ENCODE measurements around the gene NABP1.

Gene NABP1

DNA sequence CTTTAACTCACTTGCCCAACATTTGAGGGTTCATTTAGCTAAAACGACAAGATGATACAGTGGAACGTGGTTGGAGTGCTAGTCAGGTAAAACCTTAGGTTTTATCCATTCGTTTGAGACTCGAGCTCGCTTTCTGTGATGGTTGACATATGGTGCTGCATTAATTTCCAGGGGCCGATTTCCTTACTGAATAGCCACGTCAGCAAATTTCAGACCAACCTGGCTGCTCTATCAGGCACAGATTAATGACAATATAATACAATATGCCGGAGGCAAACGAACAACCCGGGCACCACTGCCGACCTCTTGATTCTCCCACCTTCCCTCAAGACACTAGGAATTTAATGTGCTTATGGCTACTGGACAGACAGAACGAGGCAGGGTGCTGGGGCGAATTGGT is 42.0 kb downstream of the NABP1 start:
- CTCF ChIA-PET, result interaction anchor here (1.4 kb wide), 2 partner anchors 39 to 181 kb away, joined by 3 read pairs; no protein-coding TSS in a partner anchor
- H3K4me3 ChIP-seq (ENCODE audit: low read depth, low read length), result no peak overlapping the region
- TF ChIP-seq, protein P1, sequence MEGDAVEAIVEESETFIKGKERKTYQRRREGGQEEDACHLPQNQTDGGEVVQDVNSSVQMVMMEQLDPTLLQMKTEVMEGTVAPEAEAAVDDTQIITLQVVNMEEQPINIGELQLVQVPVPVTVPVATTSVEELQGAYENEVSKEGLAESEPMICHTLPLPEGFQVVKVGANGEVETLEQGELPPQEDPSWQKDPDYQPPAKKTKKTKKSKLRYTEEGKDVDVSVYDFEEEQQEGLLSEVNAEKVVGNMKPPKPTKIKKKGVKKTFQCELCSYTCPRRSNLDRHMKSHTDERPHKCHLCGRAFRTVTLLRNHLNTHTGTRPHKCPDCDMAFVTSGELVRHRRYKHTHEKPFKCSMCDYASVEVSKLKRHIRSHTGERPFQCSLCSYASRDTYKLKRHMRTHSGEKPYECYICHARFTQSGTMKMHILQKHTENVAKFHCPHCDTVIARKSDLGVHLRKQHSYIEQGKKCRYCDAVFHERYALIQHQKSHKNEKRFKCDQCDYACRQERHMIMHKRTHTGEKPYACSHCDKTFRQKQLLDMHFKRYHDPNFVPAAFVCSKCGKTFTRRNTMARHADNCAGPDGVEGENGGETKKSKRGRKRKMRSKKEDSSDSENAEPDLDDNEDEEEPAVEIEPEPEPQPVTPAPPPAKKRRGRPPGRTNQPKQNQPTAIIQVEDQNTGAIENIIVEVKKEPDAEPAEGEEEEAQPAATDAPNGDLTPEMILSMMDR (IDR thresholded peaks at IDR 0.05; ENCODE audit: insufficient read depth, low read length, missing control alignments), result no peak
- DNase-seq (ENCODE audit: low read depth, low spot score), result no peak
- POLR2A ChIA-PET, result no interaction called here

DNA sequence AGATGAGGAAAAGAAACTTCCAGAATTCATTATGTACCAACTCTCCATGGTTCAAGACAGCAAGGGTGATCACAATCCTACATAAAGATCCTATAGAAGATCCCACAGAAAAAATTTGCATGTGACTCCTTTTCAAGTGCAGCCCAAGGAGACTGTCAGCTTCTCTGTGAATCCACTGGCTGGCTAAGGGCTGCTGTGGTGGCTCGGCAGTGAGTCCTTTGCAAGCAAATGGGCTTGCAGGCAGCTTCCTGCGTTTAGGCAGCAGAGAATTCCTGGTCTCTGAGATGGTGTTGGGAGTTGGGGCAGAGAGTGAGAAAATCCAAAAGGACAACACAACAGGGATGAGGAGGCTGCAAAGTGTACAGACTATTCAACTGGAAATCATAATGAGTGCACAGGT is 43.4 kb downstream of the NABP1 start:
- no peak overlapping the region for H3K4me3 ChIP-seq (ENCODE audit: low read depth, low read length)
- ChIA-PET CTCF (interaction anchor here (1.2 to 1.5 kb wide), 2 partner anchors 10 to 16 kb away, joined by 4 to 5 read pairs; no protein-coding TSS in a partner anchor), POLR2A (no interaction called here)
- TF ChIP-seq, protein P1 (IDR thresholded peaks at IDR 0.05; ENCODE audit: insufficient read depth, low read length, missing control alignments), result no peak
- DNase-seq (ENCODE audit: low read depth, low spot score), result no peak

DNA sequence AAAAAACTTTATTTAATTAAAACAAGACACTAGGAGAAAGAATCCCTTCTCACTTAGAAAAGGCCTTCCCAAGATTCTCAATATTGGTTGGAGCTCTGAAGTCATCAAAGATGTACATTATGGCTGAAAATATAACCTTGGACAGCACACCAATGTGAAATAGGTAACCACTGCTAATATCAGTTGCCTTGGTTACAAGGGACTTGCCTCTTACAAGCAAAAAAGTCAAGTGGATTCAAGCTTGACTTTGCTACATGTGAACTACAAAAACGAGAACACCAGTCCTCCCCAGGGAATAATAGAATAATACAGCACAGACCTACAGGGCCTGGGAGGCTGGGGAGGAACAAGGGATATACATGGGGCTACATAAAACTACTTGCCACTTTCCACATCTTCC is 46.1 kb downstream of the NABP1 start:
- no peak overlapping the region for H3K4me3 ChIP-seq (ENCODE audit: low read depth, low read length)
- CTCF ChIA-PET, result interaction anchor here (0.6 kb wide), 1 partner anchor 33 kb away, joined by 3 read pairs; no protein-coding TSS in a partner anchor
- DNase-seq (ENCODE audit: low read depth, low spot score), result no peak
- POLR2A ChIA-PET, result no interaction called here
- TF ChIP-seq, protein P1 (IDR thresholded peaks at IDR 0.05; ENCODE audit: insufficient read depth, low read length, missing control alignments), result no peak

DNA sequence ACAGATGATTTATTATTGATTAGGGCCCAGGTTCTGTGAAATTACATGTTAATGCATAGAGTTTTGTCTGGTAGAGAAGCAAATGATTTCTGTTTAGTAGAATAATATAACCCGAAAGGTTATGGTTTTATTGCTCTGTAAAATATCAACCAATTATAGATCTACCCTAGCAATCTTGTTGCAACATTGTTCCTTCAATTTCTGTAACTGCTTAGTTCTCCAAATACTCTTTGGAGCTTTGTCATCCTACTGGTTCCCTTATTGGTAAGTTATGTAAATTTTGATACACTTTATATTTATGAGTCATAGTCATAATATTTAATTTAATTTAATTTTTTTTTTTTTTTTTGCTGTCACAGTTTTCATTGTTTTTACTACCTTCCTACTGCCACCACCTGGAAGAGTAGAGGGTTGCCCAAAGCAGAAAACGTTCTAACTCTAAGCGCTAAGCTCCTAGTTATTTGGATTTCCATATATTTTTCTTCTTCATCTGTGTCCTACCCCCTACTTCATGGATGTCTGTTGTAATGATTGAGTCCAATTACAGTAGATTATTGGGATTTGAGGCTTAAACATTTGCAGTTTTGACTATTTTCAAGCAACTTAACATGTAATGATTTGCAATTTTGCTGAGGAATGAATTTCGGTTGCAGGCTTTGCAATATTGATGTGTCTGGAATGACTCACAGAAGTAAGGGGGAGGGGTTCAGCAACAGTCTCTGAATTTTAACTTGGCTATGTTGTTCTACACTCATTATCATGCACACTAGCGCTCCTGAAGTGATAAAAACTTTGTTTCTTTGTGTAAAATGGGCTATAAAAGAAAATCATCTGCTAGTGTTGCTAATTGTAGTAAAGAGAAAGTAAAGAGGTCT is 51.1 kb downstream of the NABP1 start:
- POLR2A ChIA-PET, result no interaction called here
- CTCF ChIA-PET, result interaction anchor here (0.6 to 1.8 kb wide), 5 partner anchors 21 to 163 kb away, joined by 3 to 6 read pairs (median 3); no protein-coding TSS in a partner anchor
- no peak overlapping the region for H3K4me3 ChIP-seq (ENCODE audit: low read depth, low read length)
- TF ChIP-seq, protein P1 (IDR thresholded peaks at IDR 0.05; ENCODE audit: insufficient read depth, low read length, missing control alignments), result no peak
- DNase-seq (ENCODE audit: low read depth, low spot score), result no peak

DNA sequence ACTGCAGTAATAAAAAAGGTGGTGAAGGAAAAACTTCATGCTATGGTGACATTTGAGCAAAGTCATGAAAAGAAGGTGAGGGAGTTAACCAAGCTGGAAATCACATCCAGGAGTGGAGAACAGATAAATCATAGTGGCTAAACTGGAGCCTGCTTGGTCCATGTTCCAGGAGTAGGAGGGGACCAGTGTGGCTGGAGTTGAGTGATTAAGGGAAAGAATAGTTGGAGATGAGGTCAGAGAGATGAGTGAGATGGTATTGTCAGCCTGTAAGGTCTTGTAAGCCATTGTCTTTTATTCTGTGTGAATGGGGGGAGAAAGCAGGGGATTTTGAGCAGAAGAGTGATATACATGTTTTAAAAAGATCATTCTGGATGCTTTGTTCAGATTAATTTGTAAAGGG is 52.3 kb downstream of the NABP1 start:
- H3K4me3 ChIP-seq (ENCODE audit: low read depth, low read length), result no peak overlapping the region
- TF ChIP-seq, protein P1 (IDR thresholded peaks at IDR 0.05; ENCODE audit: insufficient read depth, low read length, missing control alignments), result no peak
- ChIA-PET POLR2A (no interaction called here), CTCF (no interaction called here)
- DNase-seq (ENCODE audit: low read depth, low spot score), result no peak
